Ascending aorta (tissue), 2 donors: ENCODE data around the gene ARF3. TPM values are rescaled to one million over a fixed set of nuclear protein-coding genes. Genes with fewer than 3 reads are reported as not detected.

Source experiments
- DNase-seq, 2 donors: peaks; one replicate each; pipeline ENCODE4 v3.0.0-alpha.2; 2019; ENCODE audit warnings: low spot score in 2 of 2
- H3K27ac ChIP-seq, 2 donors: fragments of 200-600 bp; sonication (generic); one replicate each; pipeline ENCODE4 v1.5.1; 2016 to 2017; ENCODE audit warnings: mild to moderate bottlenecking in 1 of 2
- H3K27me3 ChIP-seq: fragments of 200-600 bp; sonication (generic); one replicate; pipeline ENCODE4 v1.5.1; 2017
- H3K36me3 ChIP-seq, 2 donors: fragments of 200-600 bp; sonication (generic); one replicate each; pipeline ENCODE4 v1.5.1; 2016
- H3K4me1 ChIP-seq, 2 donors: fragments of 200-600 bp; sonication (generic); one replicate each; pipeline ENCODE4 v1.5.1; 2016 to 2017; ENCODE audit warnings: mild to moderate bottlenecking in 1 of 2
- H3K4me3 ChIP-seq, 2 donors: fragments of 200-600 bp; sonication (generic); one replicate each; pipeline ENCODE4 v1.5.1; 2016 to 2017; ENCODE audit warnings: mild to moderate bottlenecking in 1 of 2
- H3K9me3 ChIP-seq, 2 donors: fragments of 200-600 bp; sonication (generic); one replicate each; pipeline ENCODE4 v1.5.1; 2016
- CTCF ChIP-seq, 3 experiments: fragments of 200-600 bp in 2 of 3; fragments of 450-650 bp in 1 of 3; sonication (generic) in 2 of 3; IDR thresholded peaks; one replicate each; pipeline ENCODE4 v1.5.1; 2016 to 2019; ENCODE audit warnings: antibody characterized with exemption in 3 of 3, mild to moderate bottlenecking in 1 of 3, moderate library complexity in 1 of 3
- intact Hi-C: fragments of 100-400 bp; cut with DNase I; formaldehyde crosslinking; loops from one replicate; pipeline ENCODE4 v1.15.1; 2023
- total RNA-seq: library from RNA; depleted of rRNA; stranded (reverse); fragments of >200 nt; gene quantifications from one replicate; pipeline ENCODE4 v1.1.0, GENCODE V29; 2016

ARF3 gene
- total RNA-seq, 1 donor from 2014 or later = 68.4 TPM

DNA sequence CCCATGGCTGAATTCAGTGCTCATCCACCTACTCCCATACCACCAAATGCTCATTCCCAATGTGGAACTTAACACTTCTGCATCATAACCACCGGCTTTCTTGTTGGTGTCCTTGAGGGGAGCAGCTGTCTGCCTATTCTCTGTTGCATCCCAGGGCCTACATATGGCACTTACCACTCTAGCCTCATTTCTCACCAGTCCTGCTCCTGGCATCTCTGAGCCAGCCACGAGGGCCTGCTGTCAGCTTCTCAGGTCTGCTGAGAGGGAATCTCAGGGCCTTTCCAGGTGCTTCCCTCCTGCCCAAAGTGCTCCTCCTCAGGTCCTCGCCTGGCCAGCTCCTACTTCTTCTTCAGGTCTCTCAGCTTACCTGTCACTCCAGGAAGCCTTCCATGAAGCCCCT lies 67.6 kb downstream of the ARF3 start:
- no peak for TF ChIP-seq CTCF (IDR thresholded peaks at IDR 0.05)
- H3K27ac ChIP-seq = no peak overlapping the region
- no peaks in the 10 kb centered on the region for H3K27me3 ChIP-seq
- no peak for DNase-seq
- H3K36me3 ChIP-seq = no peaks in the 10 kb centered on the region
- H3K4me1 ChIP-seq = no peaks in the 10 kb centered on the region
- H3K9me3 ChIP-seq = no peaks in the 10 kb centered on the region
- intact Hi-C loops = loop anchor here (1.0 kb wide), 1 partner anchor 36 kb away; no protein-coding TSS in a partner anchor
- H3K4me3 ChIP-seq = no peak overlapping the region

Other genes starting within 250 kb of the ARF3 start
- gene CCNT1, start 240.8 kb downstream of the ARF3 start, total RNA-seq = 28.0 TPM
- 65.0 TPM for gene ADCY6, start 168.4 kb downstream of the ARF3 start, total RNA-seq
- 54.5 TPM for gene CACNB3, start 139.0 kb downstream of the ARF3 start, total RNA-seq
- gene DDX23, start 105.3 kb downstream of the ARF3 start, total RNA-seq = 39.4 TPM
- 0.85 TPM for gene RND1, start 91.6 kb downstream of the ARF3 start, total RNA-seq
- 38.8 TPM for gene FKBP11, start 32.0 kb downstream of the ARF3 start, total RNA-seq
- 0.85 TPM for gene WNT10B, start 14.2 kb upstream of the ARF3 start, total RNA-seq
- not detected for gene WNT1, start 20.8 kb upstream of the ARF3 start, total RNA-seq
- gene DDN, start 41.9 kb upstream of the ARF3 start, total RNA-seq = not detected
- gene PRKAG1, start 61.3 kb upstream of the ARF3 start, total RNA-seq = 32.8 TPM
- gene KMT2D, start 103.3 kb upstream of the ARF3 start, total RNA-seq = 106 TPM
- gene RHEBL1, start 112.5 kb upstream of the ARF3 start, total RNA-seq = not detected
- gene DHH, start 137.3 kb upstream of the ARF3 start, total RNA-seq = 31.5 TPM
- 74.2 TPM for gene LMBR1L, start 153.4 kb upstream of the ARF3 start, total RNA-seq
- gene TUBA1B, start 173.9 kb upstream of the ARF3 start, total RNA-seq = 1,333 TPM
- 214 TPM for gene TUBA1A, start 231.6 kb upstream of the ARF3 start, total RNA-seq